ENCODE results near the gene POU4F1. TPM values are rescaled to one million over a fixed set of nuclear protein-coding genes. Genes with fewer than 3 reads are reported as not detected.

POU4F1 gene
- polyA plus RNA-seq, 3 donors: not detected

- DNase-seq: peak in 1 of 3 donors; percentile 2
- Histone ChIP-seq H3K9ac (ENCODE audit: insufficient read depth, low read length, poor library complexity, severe bottlenecking) (no peak overlapping the region), H3K9me3 (replicated peaks in 1 of 2; ENCODE audit: control insufficient read depth in 1 of 2, insufficient read depth in 1 of 2, low read length in 2 of 2) (no peaks in the 10 kb centered on the region), H4K20me1 (ENCODE audit: insufficient read depth, low read length) (no peaks in the 10 kb centered on the region), H3K79me2 (ENCODE audit: insufficient read depth, low read length) (no peaks in the 10 kb centered on the region), H3K27me3 (ENCODE audit: control insufficient read depth in 2 of 2, insufficient read depth in 2 of 2, low read length in 2 of 2) (no peaks in the 10 kb centered on the region), H3K4me1 (ENCODE audit: control insufficient read depth in 1 of 2, insufficient read depth in 2 of 2, low read length in 2 of 2) (no peaks in the 10 kb centered on the region), H3K4me2 (replicated peaks; ENCODE audit: extremely low read depth, low read length, poor library complexity, severe bottlenecking) (no peak overlapping the region), H2AFZ (ENCODE audit: insufficient read depth, low read depth, low read length, poor library complexity, severe bottlenecking) (no peak overlapping the region), H3K4me3 (replicated peaks in 1 of 3; ENCODE audit: low read depth in 2 of 3, low read length in 3 of 3) (no peak overlapping the region), H3K36me3 (replicated peaks in 1 of 2; ENCODE audit: control insufficient read depth in 1 of 2, insufficient read depth in 2 of 2, low read length in 2 of 2) (no peaks in the 10 kb centered on the region), H3K27ac (ENCODE audit: low read depth in 1 of 2, low read length in 2 of 2) (no peak overlapping the region)
- Mint-ChIP-seq H3K27ac (no peak overlapping the region), H3K36me3 (no peaks in the 10 kb centered on the region), H3K4me3 (no peak overlapping the region), H3K4me1 (peaks cover 3% of the 10 kb centered on the region), H3K9me3 (peaks cover 0 to 3% (median 1%) of the 10 kb centered on the region in 7 donors), H3K27me3 (ENCODE audit: low read depth in 3 of 3) (peaks cover 0 to 3% (median 0%) of the 10 kb centered on the region in 3 donors)
- intact Hi-C loops (cut with micrococcal nuclease): no loop called here
- no peak for TF ChIP-seq CTCF (IDR thresholded peaks at IDR 0.05)
- WGBS (ENCODE audit: insufficient coverage): 35% methylated on average over 2 of the region's 5 CpGs
Observed at GRCh38 chr13:78562237-78562889, 41.0 kb downstream of the POU4F1 start.

Other genes starting within 250 kb of the POU4F1 start
- 1 to 10 TPM; 2.0 to 5.2 (median 3.5) TPM for gene OBI1, start 55.6 kb upstream of the POU4F1 start, polyA plus RNA-seq

Data from CD14-positive monocyte (primary cell).